ENCODE data around the gene CPXM2. TPM values are rescaled to one million over a fixed set of nuclear protein-coding genes. Genes with fewer than 3 reads are reported as not detected.

The CPXM2 gene
- total RNA-seq, 3 donors from 2014 or later (not counting 1 experiment from before 2014, with no cell fraction given): not detected

GRCh38 chr10:123748711-123749110 lies 142.9 kb downstream of the CPXM2 start:
- WGBS (ENCODE audit: insufficient coverage): 80% methylated on average over 15 of the region's 15 CpGs
- no peak overlapping the region for H3K27ac Mint-ChIP-seq
- intact Hi-C loops (cut with micrococcal nuclease): no loop called here
- DNase-seq: no peak
- Histone ChIP-seq H3K4me1 (ENCODE audit: control insufficient read depth, insufficient read depth, low read length) (no peaks in the 10 kb centered on the region), H3K36me3 (ENCODE audit: control insufficient read depth, insufficient read depth, low read length) (no peaks in the 10 kb centered on the region), H3K27me3 (ENCODE audit: control insufficient read depth, insufficient read depth, low read length) (no peaks in the 10 kb centered on the region), H3K4me3 (ENCODE audit: low read length) (no peak overlapping the region), H3K27ac (ENCODE audit: low read length) (no peak overlapping the region), H3K9me3 (ENCODE audit: control insufficient read depth, insufficient read depth, low read length) (no peaks in the 10 kb centered on the region)
- peaks cover 13% of the 10 kb centered on the region in 2 donors for H3K27me3 Mint-ChIP-seq (ENCODE audit: low read depth in 2 of 2)
- H3K9me3 Mint-ChIP-seq: no peaks in the 10 kb centered on the region
- ATAC-seq: no peak
- no peaks in the 10 kb centered on the region for H3K4me1 Mint-ChIP-seq
- H3K36me3 Mint-ChIP-seq: no peaks in the 10 kb centered on the region
- H3K4me3 Mint-ChIP-seq: no peak overlapping the region
- no peak for TF ChIP-seq CTCF (IDR thresholded peaks at IDR 0.05)

- H3K27me3 Mint-ChIP-seq (ENCODE audit: low read depth in 2 of 2): peaks cover 10 to 19% of the 10 kb centered on the region in 2 donors
- H3K4me3 ChIP-seq (ENCODE audit: low read length): no peak overlapping the region
- no peaks in the 10 kb centered on the region for H3K36me3 ChIP-seq (ENCODE audit: control insufficient read depth, insufficient read depth, low read length)
- no peak overlapping the region for H3K27ac ChIP-seq (ENCODE audit: low read length)
- no peak for DNase-seq
- no peaks in the 10 kb centered on the region for H3K36me3 Mint-ChIP-seq
- no peaks in the 10 kb centered on the region for H3K9me3 ChIP-seq (ENCODE audit: control insufficient read depth, insufficient read depth, low read length)
- no peak overlapping the region for H3K27ac Mint-ChIP-seq
- no peaks in the 10 kb centered on the region for H3K4me1 ChIP-seq (ENCODE audit: control insufficient read depth, insufficient read depth, low read length)
- intact Hi-C loops (cut with micrococcal nuclease): no loop called here
- no peaks in the 10 kb centered on the region for H3K9me3 Mint-ChIP-seq
- H3K27me3 ChIP-seq (ENCODE audit: control insufficient read depth, insufficient read depth, low read length): no peaks in the 10 kb centered on the region
- no peak for ATAC-seq
- H3K4me1 Mint-ChIP-seq: no peaks in the 10 kb centered on the region
- H3K4me3 Mint-ChIP-seq: no peak overlapping the region
- WGBS (ENCODE audit: insufficient coverage): 72% methylated on average over 3 of the region's 3 CpGs
- no peak for TF ChIP-seq CTCF (IDR thresholded peaks at IDR 0.05)
Observed at GRCh38 chr10:123747426-123747825, 144.2 kb downstream of the CPXM2 start.

GRCh38 chr10:123746942-123747341 lies 144.7 kb downstream of the CPXM2 start:
- peaks cover 9 to 22% of the 10 kb centered on the region in 2 donors for H3K27me3 Mint-ChIP-seq (ENCODE audit: low read depth in 2 of 2)
- ATAC-seq: no peak
- no peak overlapping the region for H3K27ac ChIP-seq (ENCODE audit: low read length)
- no peak for DNase-seq
- H3K27ac Mint-ChIP-seq: no peak overlapping the region
- H3K4me1 ChIP-seq (ENCODE audit: control insufficient read depth, insufficient read depth, low read length): no peaks in the 10 kb centered on the region
- 72% methylated on average over 8 of the region's 8 CpGs for WGBS (ENCODE audit: insufficient coverage)
- no peaks in the 10 kb centered on the region for H3K27me3 ChIP-seq (ENCODE audit: control insufficient read depth, insufficient read depth, low read length)
- H3K4me3 Mint-ChIP-seq: no peak overlapping the region
- intact Hi-C loops (cut with micrococcal nuclease): no loop called here
- H3K36me3 ChIP-seq (ENCODE audit: control insufficient read depth, insufficient read depth, low read length): no peaks in the 10 kb centered on the region
- TF ChIP-seq CTCF (IDR thresholded peaks at IDR 0.05): no peak
- H3K9me3 Mint-ChIP-seq: no peaks in the 10 kb centered on the region
- H3K9me3 ChIP-seq (ENCODE audit: control insufficient read depth, insufficient read depth, low read length): no peaks in the 10 kb centered on the region
- H3K36me3 Mint-ChIP-seq: no peaks in the 10 kb centered on the region
- H3K4me3 ChIP-seq (ENCODE audit: low read length): no peak overlapping the region
- H3K4me1 Mint-ChIP-seq: no peaks in the 10 kb centered on the region

GRCh38 chr10:123746520-123746919 lies 145.1 kb downstream of the CPXM2 start:
- intact Hi-C loops (cut with micrococcal nuclease): no loop called here
- Mint-ChIP-seq H3K27me3 (ENCODE audit: low read depth in 2 of 2) (peaks cover 9 to 26% of the 10 kb centered on the region in 2 donors), H3K4me3 (no peak overlapping the region), H3K9me3 (no peaks in the 10 kb centered on the region), H3K36me3 (no peaks in the 10 kb centered on the region), H3K4me1 (no peaks in the 10 kb centered on the region), H3K27ac (no peak overlapping the region)
- no peak overlapping the region for H3K27ac ChIP-seq (ENCODE audit: low read length)
- 75% methylated on average over 7 of the region's 7 CpGs for WGBS (ENCODE audit: insufficient coverage)
- H3K4me1 ChIP-seq (ENCODE audit: control insufficient read depth, insufficient read depth, low read length): no peaks in the 10 kb centered on the region
- H3K36me3 ChIP-seq (ENCODE audit: control insufficient read depth, insufficient read depth, low read length): no peaks in the 10 kb centered on the region
- TF ChIP-seq CTCF (IDR thresholded peaks at IDR 0.05): no peak
- ATAC-seq (no peak), DNase-seq (no peak)
- no peaks in the 10 kb centered on the region for H3K9me3 ChIP-seq (ENCODE audit: control insufficient read depth, insufficient read depth, low read length)
- no peak overlapping the region for H3K4me3 ChIP-seq (ENCODE audit: low read length)
- no peaks in the 10 kb centered on the region for H3K27me3 ChIP-seq (ENCODE audit: control insufficient read depth, insufficient read depth, low read length)
